ENCODE data around the gene RPUSD1.
"Not testable (repeated sequence)": the region's sequence is repeated elsewhere in the genome, so short reads cannot be mapped to it uniquely, and the experiment has no call there.

RPUSD1 gene

GRCh38 chr16:787978-788398, at the start of gene RPUSD1:
Gene RPUSD1 (minus strand): TSS chr16:788381. CDS start chr16:787737, 644 bp downstream.
- no peak for DNase-seq (ENCODE audit: low read depth)

- DNase-seq (ENCODE audit: low read depth): not testable (repeated sequence)
Measured at GRCh38 chr16:836822-837221, 48.6 kb upstream of the RPUSD1 start.

- DNase-seq (ENCODE audit: low read depth): no peak
Measured at GRCh38 chr16:836221-836620, 48.0 kb upstream of the RPUSD1 start.

GRCh38 chr16:835373-835772, 47.2 kb upstream of the RPUSD1 start:
- DNase-seq (ENCODE audit: low read depth): no peak

GRCh38 chr16:833411-833810, 45.2 kb upstream of the RPUSD1 start:
- DNase-seq (ENCODE audit: low read depth): no peak

GRCh38 chr16:832652-833336, 44.6 kb upstream of the RPUSD1 start:
- no peak for DNase-seq (ENCODE audit: low read depth)

- no peak for DNase-seq (ENCODE audit: low read depth)
Measured at GRCh38 chr16:831571-832413, 43.6 kb upstream of the RPUSD1 start.

- DNase-seq (ENCODE audit: low read depth): no peak
Measured at GRCh38 chr16:830871-831570, 42.8 kb upstream of the RPUSD1 start.

GRCh38 chr16:830107-830870, 42.1 kb upstream of the RPUSD1 start:
- no peak for DNase-seq (ENCODE audit: low read depth)

GRCh38 chr16:828891-829290, 40.7 kb upstream of the RPUSD1 start:
- no peak for DNase-seq (ENCODE audit: low read depth)

- no peak for DNase-seq (ENCODE audit: low read depth)
Measured at GRCh38 chr16:827513-827912, 39.3 kb upstream of the RPUSD1 start.

GRCh38 chr16:825341-826061, 37.3 kb upstream of the RPUSD1 start:
- DNase-seq (ENCODE audit: low read depth): no peak

GRCh38 chr16:824601-825000, 36.4 kb upstream of the RPUSD1 start:
- DNase-seq (ENCODE audit: low read depth): no peak

- no peak for DNase-seq (ENCODE audit: low read depth)
Measured at GRCh38 chr16:824194-824593, 36.0 kb upstream of the RPUSD1 start.

GRCh38 chr16:822909-823297, 34.7 kb upstream of the RPUSD1 start:
- DNase-seq (ENCODE audit: low read depth): no peak

- DNase-seq (ENCODE audit: low read depth): no peak
Measured at GRCh38 chr16:822174-822908, 34.2 kb upstream of the RPUSD1 start.

GRCh38 chr16:821751-822150, 33.6 kb upstream of the RPUSD1 start:
- no peak for DNase-seq (ENCODE audit: low read depth)

GRCh38 chr16:820748-821147, 32.6 kb upstream of the RPUSD1 start:
- no peak for DNase-seq (ENCODE audit: low read depth)

GRCh38 chr16:820044-820408, 31.8 kb upstream of the RPUSD1 start:
- not testable (repeated sequence) for DNase-seq (ENCODE audit: low read depth)

- no peak for DNase-seq (ENCODE audit: low read depth)
Measured at GRCh38 chr16:819336-820043, 31.3 kb upstream of the RPUSD1 start.
